GM23338 (cell line): ENCODE measurements around the gene ADORA1. TPM values are rescaled to one million over a fixed set of nuclear protein-coding genes. Genes with fewer than 3 reads are reported as not detected.
A peak's percentile ranks its signal among the peaks of the same experiment; 100 is the strongest.

Experiments
- ATAC-seq: fragments of 200-7000 bp; cut with Tn5 transposase; 3 replicates; pipeline ENCODE4 v1.9.1; 2020
- DNase-seq: peaks from one replicate; pipeline ENCODE4 v3.0.0-alpha.2; 2015; ENCODE audit warnings: low spot score
- H2AFZ ChIP-seq: fragments of 200-600 bp; sonication (generic); 2 replicates; pipeline ENCODE4 v1.8.0; 2016; ENCODE audit warnings: antibody characterized with exemption, mild to moderate bottlenecking, moderate library complexity
- H3F3A ChIP-seq: fragments of 200-600 bp; sonication (generic); replicated peaks from 2 replicates; pipeline ENCODE4 v1.8.0; 2017; ENCODE audit warnings: antibody characterized with exemption, mixed run types, low read depth
- H3K27ac ChIP-seq: fragments of 200-600 bp; sonication (generic); 2 replicates; pipeline ENCODE4 v1.6.1; 2016; ENCODE audit warnings: low read depth
- H3K27me3 ChIP-seq: fragments of 200-600 bp; sonication (generic); 2 replicates; pipeline ENCODE4 v1.8.0; 2016; ENCODE audit warnings: mild to moderate bottlenecking, mixed run types, moderate library complexity; ENCODE audit not compliant: insufficient read depth
- H3K36me3 ChIP-seq: fragments of 200-600 bp; sonication (generic); 2 replicates; pipeline ENCODE4 v1.8.0; 2016; ENCODE audit warnings: mild to moderate bottlenecking; ENCODE audit not compliant: insufficient read depth
- H3K4me1 ChIP-seq: fragments of 200-600 bp; sonication (generic); 2 replicates; pipeline ENCODE4 v1.8.0; 2016; ENCODE audit warnings: mild to moderate bottlenecking, moderate library complexity; ENCODE audit not compliant: insufficient read depth
- H3K4me2 ChIP-seq: fragments of 200-600 bp; sonication (generic); 2 replicates; pipeline ENCODE4 v1.7.1; 2017; ENCODE audit warnings: mixed run types
- H3K4me3 ChIP-seq: fragments of 200-600 bp; sonication (generic); 2 replicates; pipeline ENCODE4 v1.6.1; 2016; ENCODE audit warnings: mixed run types
- H3K79me2 ChIP-seq: fragments of 200-600 bp; sonication (generic); replicated peaks from 2 replicates; pipeline ENCODE4 v1.8.0; 2017; ENCODE audit warnings: mild to moderate bottlenecking; ENCODE audit not compliant: insufficient read depth
- H3K9me2 ChIP-seq: fragments of 200-600 bp; sonication (generic); 2 replicates; pipeline ENCODE4 v1.8.0; 2017; ENCODE audit not compliant: insufficient read depth
- H4K20me1 ChIP-seq: fragments of 200-600 bp; sonication (generic); replicated peaks from 2 replicates; pipeline ENCODE4 v1.8.0; 2017; ENCODE audit warnings: mild to moderate bottlenecking; ENCODE audit not compliant: insufficient read depth
- H3K27ac Mint-ChIP-seq: 2 replicates; pipeline ENCODE4 v1.8.0; 2020; ENCODE audit warnings: inconsistent platforms, mild to moderate bottlenecking, moderate library complexity, mixed read lengths
- H3K27me3 Mint-ChIP-seq: 3 replicates; pipeline ENCODE4 v1.8.0; 2022; ENCODE audit warnings: low read depth, mild to moderate bottlenecking, moderate library complexity, mixed read lengths, inconsistent platforms; ENCODE audit not compliant: insufficient read depth, poor library complexity
- H3K36me3 Mint-ChIP-seq: 3 replicates; pipeline ENCODE4 v1.8.0; 2021; ENCODE audit warnings: low read depth, mild to moderate bottlenecking, inconsistent platforms, moderate library complexity, mixed read lengths
- H3K4me1 Mint-ChIP-seq: 3 replicates; pipeline ENCODE4 v1.8.0; 2020; ENCODE audit warnings: mild to moderate bottlenecking, inconsistent platforms, mixed read lengths
- H3K4me3 Mint-ChIP-seq: 3 replicates; pipeline ENCODE4 v1.8.0; 2021; ENCODE audit warnings: moderate library complexity, mild to moderate bottlenecking, inconsistent platforms, mixed read lengths
- H3K9me3 Mint-ChIP-seq: 3 replicates; pipeline ENCODE4 v1.8.0; 2020; ENCODE audit warnings: moderate library complexity, mild to moderate bottlenecking, inconsistent platforms, mixed read lengths
- CTCF ChIP-seq, 2 experiments: fragments of 200-600 bp in 1 of 2; sonication (generic) in 1 of 2; conservative IDR thresholded peaks; 2 replicates each; pipeline versions ENCODE4 v1.5.1 to v1.6.1; 2016 to 2017; ENCODE audit warnings: antibody characterized with exemption in 2 of 2, low read depth in 2 of 2, mild to moderate bottlenecking in 2 of 2, moderate library complexity in 1 of 2
- ETS1 ChIP-seq: IDR thresholded peaks from 2 replicates; pipeline ENCODE4 v1.6.1; 2016; ENCODE audit warnings: antibody characterized with exemption
- EZH2 ChIP-seq: fragments of 200-600 bp; sonication (generic); IDR thresholded peaks from one replicate; pipeline ENCODE4 v1.8.0; 2017; ENCODE audit warnings: antibody characterized with exemption, mild to moderate bottlenecking, low read depth; ENCODE audit not compliant: unreplicated experiment
- EZH2phosphoT487 ChIP-seq: fragments of 200-600 bp; sonication (generic); IDR thresholded peaks from one replicate; pipeline ENCODE4 v1.8.1; 2018; ENCODE audit warnings: antibody characterized with exemption; ENCODE audit not compliant: unreplicated experiment
- JUNB ChIP-seq: IDR thresholded peaks from one replicate; pipeline ENCODE4 v1.6.1; 2016; ENCODE audit warnings: antibody characterized with exemption; ENCODE audit not compliant: unreplicated experiment
- NANOG ChIP-seq: IDR thresholded peaks from 2 replicates; pipeline ENCODE4 v1.6.1; 2016; ENCODE audit warnings: antibody characterized with exemption, borderline replicate concordance
- POLR2AphosphoS5 ChIP-seq: IDR thresholded peaks from 2 replicates; pipeline ENCODE4 v1.6.1; 2016; ENCODE audit warnings: antibody characterized with exemption, low read depth
- ZNF114 ChIP-seq: fragments of 250-450 bp; sonication (Bioruptor Pico); IDR thresholded peaks from 2 replicates; pipeline ENCODE4 v1.5.0; 2020; ENCODE audit warnings: mild to moderate bottlenecking, moderate library complexity
- ZNF331 ChIP-seq: fragments of 250-450 bp; sonication (Bioruptor Pico); IDR thresholded peaks from 2 replicates; pipeline ENCODE4 v1.5.0; 2020; ENCODE audit warnings: low read depth, mild to moderate bottlenecking, moderate library complexity
- ZNF462 ChIP-seq: fragments of 250-450 bp; sonication (Bioruptor Pico); IDR thresholded peaks from 2 replicates; pipeline ENCODE4 v1.5.0; 2020; ENCODE audit warnings: mild to moderate bottlenecking, moderate library complexity
- polyA plus RNA-seq: library from polyadenylated mRNA; unstranded; fragments of >200 nt; fragmentation: Nextera tagmentation; extraction: Ambion mirVana; gene quantifications from 2 replicates; pipeline ENCODE4 v1.2.1, GENCODE V29; 2016
- total RNA-seq: library from RNA; depleted of rRNA; stranded (reverse); fragments of >200 nt; shearing (Covaris generic); gene quantifications from 2 replicates; pipeline ENCODE4 v1.2.3, GENCODE V29; 2014

The ADORA1 gene
- total and polyA plus RNA-seq, 2 experiments from 2014 or later = 0.63 to 1.8 TPM

- Mint-ChIP-seq H3K27ac (no peak overlapping the region), H3K27me3 (peaks cover 8% of the 10 kb centered on the region), H3K36me3 (no peaks in the 10 kb centered on the region), H3K9me3 (no peaks in the 10 kb centered on the region), H3K4me3 (no peak overlapping the region), H3K4me1 (peaks cover 39% of the 10 kb centered on the region)
- Histone ChIP-seq H4K20me1 (no peaks in the 10 kb centered on the region), H3K4me2 (no peak overlapping the region), H3K4me1 (peaks cover 17% of the 10 kb centered on the region), H3K27ac (no peak overlapping the region), H3K9me2 (peaks cover 3% of the 10 kb centered on the region; the same call in 1 of the 2 replicates), H3F3A (no peaks in the 10 kb centered on the region), H3K27me3 (no peaks in the 10 kb centered on the region), H3K4me3 (no peak overlapping the region), H3K36me3 (no peaks in the 10 kb centered on the region), H3K79me2 (no peaks in the 10 kb centered on the region), H2AFZ (no peak overlapping the region)
- TF ChIP-seq POLR2AphosphoS5 = no peak
- peak; percentile 76 to 94 for TF ChIP-seq CTCF (conservative IDR thresholded peaks at IDR 0.05; ENCODE audit: low read depth in 2 of 2)
- ATAC-seq (peak; percentile 62), DNase-seq (peak; percentile 73)
Measured at GRCh38 chr1:203084588-203085527, 42.7 kb upstream of the ADORA1 start.

GRCh38 chr1:203085528-203086406, 41.8 kb upstream of the ADORA1 start, which contains the start of gene MYOG:
Gene MYOG (minus strand): TSS chr1:203086012. CDS start chr1:203085961, 51 bp downstream.
- no peaks in the 10 kb centered on the region for H3K9me3 Mint-ChIP-seq
- peaks cover 45% of the 10 kb centered on the region for H3K4me1 Mint-ChIP-seq
- no peaks in the 10 kb centered on the region for H3K36me3 Mint-ChIP-seq
- Histone ChIP-seq H3K36me3 (no peaks in the 10 kb centered on the region), H3K27ac (no peak within 1 kb of the TSS), H3F3A (no peaks in the 10 kb centered on the region), H3K4me1 (peaks cover 17% of the 10 kb centered on the region), H3K4me2 (no peak within 1 kb of the TSS), H3K9me2 (peaks cover 3% of the 10 kb centered on the region; the same call in 1 of the 2 replicates), H4K20me1 (no peaks in the 10 kb centered on the region), H3K4me3 (no peak within 1 kb of the TSS), H3K79me2 (no peaks in the 10 kb centered on the region), H2AFZ (no peak within 1 kb of the TSS), H3K27me3 (no peaks in the 10 kb centered on the region)
- H3K27me3 Mint-ChIP-seq = peaks cover 10% of the 10 kb centered on the region
- no peak for ATAC-seq
- no peak for DNase-seq
- no peak within 1 kb of the TSS for H3K4me3 Mint-ChIP-seq
- no peak within 1 kb of the TSS for H3K27ac Mint-ChIP-seq
- TF ChIP-seq JUNB = no peak
- TF ChIP-seq ZNF331 = no peak
- no peak for TF ChIP-seq EZH2phosphoT487
- no peak for TF ChIP-seq ETS1
- TF ChIP-seq ZNF114 (CRISPR knock-in tag) = no peak
- TF ChIP-seq EZH2 = no peak
- TF ChIP-seq ZNF462 (CRISPR knock-in tag) = no peak
- TF ChIP-seq NANOG = no peak
